ENCODE results near the gene TPCN1.

GRCh38 chr12:113183030-113183589 is 38.2 kb upstream of the TPCN1 start:
- TF ChIP-seq, protein P1, sequence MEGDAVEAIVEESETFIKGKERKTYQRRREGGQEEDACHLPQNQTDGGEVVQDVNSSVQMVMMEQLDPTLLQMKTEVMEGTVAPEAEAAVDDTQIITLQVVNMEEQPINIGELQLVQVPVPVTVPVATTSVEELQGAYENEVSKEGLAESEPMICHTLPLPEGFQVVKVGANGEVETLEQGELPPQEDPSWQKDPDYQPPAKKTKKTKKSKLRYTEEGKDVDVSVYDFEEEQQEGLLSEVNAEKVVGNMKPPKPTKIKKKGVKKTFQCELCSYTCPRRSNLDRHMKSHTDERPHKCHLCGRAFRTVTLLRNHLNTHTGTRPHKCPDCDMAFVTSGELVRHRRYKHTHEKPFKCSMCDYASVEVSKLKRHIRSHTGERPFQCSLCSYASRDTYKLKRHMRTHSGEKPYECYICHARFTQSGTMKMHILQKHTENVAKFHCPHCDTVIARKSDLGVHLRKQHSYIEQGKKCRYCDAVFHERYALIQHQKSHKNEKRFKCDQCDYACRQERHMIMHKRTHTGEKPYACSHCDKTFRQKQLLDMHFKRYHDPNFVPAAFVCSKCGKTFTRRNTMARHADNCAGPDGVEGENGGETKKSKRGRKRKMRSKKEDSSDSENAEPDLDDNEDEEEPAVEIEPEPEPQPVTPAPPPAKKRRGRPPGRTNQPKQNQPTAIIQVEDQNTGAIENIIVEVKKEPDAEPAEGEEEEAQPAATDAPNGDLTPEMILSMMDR (conservative IDR thresholded peaks at IDR 0.05 in 1 of 2, IDR thresholded peaks at IDR 0.05 in 1 of 2; ENCODE audit: low read depth in 1 of 2, low read length in 2 of 2): no peak
- TF ChIP-seq EZH2 (IDR thresholded peaks at IDR 0.05; ENCODE audit: low read length, missing control alignments): no peak
